HEK293 (cell line): ENCODE measurements around the gene STX18.

Experiments used
- AEBP2 ChIP-seq: fragments of 450-650 bp; formaldehyde crosslinking; IDR thresholded peaks from 2 replicates; pipeline ENCODE4 v1.5.1; 2016; ENCODE audit warnings: missing biosample characterization, missing genetic modification characterization, borderline replicate concordance
- CTCF ChIP-seq: fragments of 450-650 bp; formaldehyde crosslinking; IDR thresholded peaks from 2 replicates; pipeline ENCODE4 v1.5.1; 2016; ENCODE audit warnings: missing biosample characterization, missing genetic modification characterization
- REST ChIP-seq: fragments of 450-650 bp; formaldehyde crosslinking; IDR thresholded peaks from 2 replicates; pipeline ENCODE4 v1.5.1; 2016; ENCODE audit warnings: missing biosample characterization, missing genetic modification characterization
- SALL2 ChIP-seq: fragments of 450-650 bp; formaldehyde crosslinking; IDR thresholded peaks from 2 replicates; pipeline ENCODE4 v1.5.0; 2017; ENCODE audit warnings: missing biosample characterization, mild to moderate bottlenecking, missing genetic modification characterization, borderline replicate concordance
- SETDB1 ChIP-seq: IDR thresholded peaks from one replicate; pipeline ENCODE4 v1.6.1; 2017; ENCODE audit warnings: mild to moderate bottlenecking, low read length, moderate library complexity, mixed read lengths; ENCODE audit not compliant: insufficient read length
- ZNF654 ChIP-seq: fragments of 450-650 bp; formaldehyde crosslinking; IDR thresholded peaks from 2 replicates; pipeline ENCODE4 v1.5.1; 2016; ENCODE audit warnings: low read depth, missing biosample characterization, missing genetic modification characterization

- TF ChIP-seq CTCF (tag by site-specific recombination): no peak
- no peak for TF ChIP-seq SETDB1
- TF ChIP-seq SALL2 (tag by site-specific recombination): no peak
- no peak for TF ChIP-seq AEBP2
- TF ChIP-seq REST (tag by site-specific recombination): no peak
- TF ChIP-seq ZNF654: no peak
These were observed 34.9 kb downstream of the STX18 start for GRCh38 chr4:4506961-4507360.
